Measurements from ENCODE around the gene GPBP1L1. TPM values are rescaled to one million over a fixed set of nuclear protein-coding genes. Genes with fewer than 3 reads are reported as not detected.
A peak's percentile ranks its signal among the peaks of the same experiment; 100 is the strongest.

GPBP1L1 gene
- total and polyA plus RNA-seq, 2 of the 13 experiments (the other 11 are each of a cell fraction or from before 2014, with no cell fraction given) = 45.9 to 86.1 TPM

DNA sequence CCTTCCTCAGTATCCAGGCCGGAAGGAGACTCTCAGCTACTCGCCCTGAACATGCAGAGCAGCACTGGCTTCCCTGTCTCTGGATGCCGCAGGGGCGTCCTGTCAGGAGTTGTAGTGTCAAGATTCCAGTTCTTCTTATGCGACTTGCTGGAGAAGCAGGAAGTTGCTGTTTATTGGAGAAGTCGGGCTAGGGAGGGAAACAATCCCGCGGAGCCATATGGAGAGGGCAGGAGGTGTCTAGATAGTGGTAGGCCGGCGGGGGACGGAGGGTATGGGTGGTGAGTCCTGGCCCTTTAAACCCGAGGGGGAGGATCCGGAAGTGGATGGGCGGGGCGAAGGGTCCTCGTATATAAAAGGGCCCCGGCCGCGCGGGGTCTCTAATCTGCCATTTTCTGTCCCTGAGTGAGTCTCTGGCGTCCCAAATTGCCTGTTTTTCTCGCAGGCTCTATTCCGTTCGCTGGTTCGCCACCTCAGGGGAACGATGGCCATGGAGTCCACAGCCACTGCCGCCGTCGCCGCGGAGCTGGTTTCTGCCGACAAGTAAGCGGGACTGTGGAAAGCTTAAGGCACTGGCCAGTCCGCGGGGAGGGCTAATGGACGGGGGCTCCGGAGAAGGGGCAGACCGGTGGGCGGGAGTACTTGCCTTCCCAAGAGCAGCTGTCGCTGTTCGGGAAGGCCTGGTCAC, 102.5 kb downstream of the GPBP1L1 start, which contains the start of gene NASP (continued):
- TF ChIP-seq SATB2 (CRISPR knock-in tag; IDR thresholded peaks at IDR 0.05) (0 out of 2 replicates have a peak, but pooled peaks have one; percentile 27), HOXA5 (CRISPR knock-in tag; IDR thresholded peaks at IDR 0.05) (no peak; the same call in 1 of the 2 replicates), ATF7 (IDR thresholded peaks at IDR 0.05) (no peak), ATF7 (CRISPR knock-in tag; IDR thresholded peaks at IDR 0.05) (no peak), RORA (CRISPR knock-in tag; IDR thresholded peaks at IDR 0.05) (no peak), BRF2 (CRISPR knock-in tag; IDR thresholded peaks at IDR 0.05) (no peak), PHF20 (CRISPR knock-in tag; IDR thresholded peaks at IDR 0.05) (peak; percentile 44; the same call in 1 of the 2 replicates), SMAD1 (CRISPR knock-in tag; IDR thresholded peaks at IDR 0.05; ENCODE audit: borderline replicate concordance, low read depth) (no peak; the same call in 1 of the 2 replicates), KMT2B (CRISPR knock-in tag; IDR thresholded peaks at IDR 0.05) (no peak; the same call in none of the 2 replicates), ZNF850 (CRISPR knock-in tag; conservative IDR thresholded peaks at IDR 0.05) (no peak), ZNF232 (CRISPR knock-in tag; IDR thresholded peaks at IDR 0.05; ENCODE audit: borderline replicate concordance) (no peak), PHF5A (CRISPR knock-in tag; IDR thresholded peaks at IDR 0.05; ENCODE audit: low read depth, unreplicated experiment) (no peak), ATF7-NPFF (CRISPR knock-in tag; IDR thresholded peaks at IDR 0.05; ENCODE audit: low read depth) (0 out of 2 replicates have a peak, but pooled peaks have one; percentile 59), KMT2A (CRISPR knock-in tag; IDR thresholded peaks at IDR 0.05) (peak; percentile 28; the same call in 1 of the 2 replicates), TEAD2 (CRISPR knock-in tag; IDR thresholded peaks at IDR 0.05) (no peak)
- TF ChIP-seq, protein P1, sequence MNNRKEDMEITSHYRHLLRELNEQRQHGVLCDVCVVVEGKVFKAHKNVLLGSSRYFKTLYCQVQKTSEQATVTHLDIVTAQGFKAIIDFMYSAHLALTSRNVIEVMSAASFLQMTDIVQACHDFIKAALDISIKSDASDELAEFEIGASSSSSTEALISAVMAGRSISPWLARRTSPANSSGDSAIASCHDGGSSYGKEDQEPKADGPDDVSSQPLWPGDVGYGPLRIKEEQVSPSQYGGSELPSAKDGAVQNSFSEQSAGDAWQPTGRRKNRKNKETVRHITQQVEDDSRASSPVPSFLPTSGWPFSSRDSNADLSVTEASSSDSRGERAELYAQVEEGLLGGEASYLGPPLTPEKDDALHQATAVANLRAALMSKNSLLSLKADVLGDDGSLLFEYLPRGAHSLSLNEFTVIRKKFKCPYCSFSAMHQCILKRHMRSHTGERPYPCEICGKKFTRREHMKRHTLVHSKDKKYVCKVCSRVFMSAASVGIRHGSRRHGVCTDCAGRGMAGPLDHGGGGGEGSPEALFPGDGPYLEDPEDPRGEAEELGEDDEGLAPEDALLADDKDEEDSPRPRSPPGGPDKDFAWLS (CRISPR knock-in tag; IDR thresholded peaks at IDR 0.05; ENCODE audit: borderline replicate concordance) = no peak
- TF ChIP-seq, protein P2, sequence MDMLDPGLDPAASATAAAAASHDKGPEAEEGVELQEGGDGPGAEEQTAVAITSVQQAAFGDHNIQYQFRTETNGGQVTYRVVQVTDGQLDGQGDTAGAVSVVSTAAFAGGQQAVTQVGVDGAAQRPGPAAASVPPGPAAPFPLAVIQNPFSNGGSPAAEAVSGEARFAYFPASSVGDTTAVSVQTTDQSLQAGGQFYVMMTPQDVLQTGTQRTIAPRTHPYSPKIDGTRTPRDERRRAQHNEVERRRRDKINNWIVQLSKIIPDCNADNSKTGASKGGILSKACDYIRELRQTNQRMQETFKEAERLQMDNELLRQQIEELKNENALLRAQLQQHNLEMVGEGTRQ (IDR thresholded peaks at IDR 0.05; ENCODE audit: low read depth, low read length) = no peak
- TF ChIP-seq, protein P2 (CRISPR knock-in tag; IDR thresholded peaks at IDR 0.05; ENCODE audit: borderline replicate concordance) = no peak
- TF ChIP-seq, protein P3, sequence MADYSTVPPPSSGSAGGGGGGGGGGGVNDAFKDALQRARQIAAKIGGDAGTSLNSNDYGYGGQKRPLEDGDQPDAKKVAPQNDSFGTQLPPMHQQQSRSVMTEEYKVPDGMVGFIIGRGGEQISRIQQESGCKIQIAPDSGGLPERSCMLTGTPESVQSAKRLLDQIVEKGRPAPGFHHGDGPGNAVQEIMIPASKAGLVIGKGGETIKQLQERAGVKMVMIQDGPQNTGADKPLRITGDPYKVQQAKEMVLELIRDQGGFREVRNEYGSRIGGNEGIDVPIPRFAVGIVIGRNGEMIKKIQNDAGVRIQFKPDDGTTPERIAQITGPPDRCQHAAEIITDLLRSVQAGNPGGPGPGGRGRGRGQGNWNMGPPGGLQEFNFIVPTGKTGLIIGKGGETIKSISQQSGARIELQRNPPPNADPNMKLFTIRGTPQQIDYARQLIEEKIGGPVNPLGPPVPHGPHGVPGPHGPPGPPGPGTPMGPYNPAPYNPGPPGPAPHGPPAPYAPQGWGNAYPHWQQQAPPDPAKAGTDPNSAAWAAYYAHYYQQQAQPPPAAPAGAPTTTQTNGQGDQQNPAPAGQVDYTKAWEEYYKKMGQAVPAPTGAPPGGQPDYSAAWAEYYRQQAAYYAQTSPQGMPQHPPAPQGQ (CRISPR knock-in tag; IDR thresholded peaks at IDR 0.05; ENCODE audit: borderline replicate concordance) = no peak
- TF ChIP-seq, protein P4, sequence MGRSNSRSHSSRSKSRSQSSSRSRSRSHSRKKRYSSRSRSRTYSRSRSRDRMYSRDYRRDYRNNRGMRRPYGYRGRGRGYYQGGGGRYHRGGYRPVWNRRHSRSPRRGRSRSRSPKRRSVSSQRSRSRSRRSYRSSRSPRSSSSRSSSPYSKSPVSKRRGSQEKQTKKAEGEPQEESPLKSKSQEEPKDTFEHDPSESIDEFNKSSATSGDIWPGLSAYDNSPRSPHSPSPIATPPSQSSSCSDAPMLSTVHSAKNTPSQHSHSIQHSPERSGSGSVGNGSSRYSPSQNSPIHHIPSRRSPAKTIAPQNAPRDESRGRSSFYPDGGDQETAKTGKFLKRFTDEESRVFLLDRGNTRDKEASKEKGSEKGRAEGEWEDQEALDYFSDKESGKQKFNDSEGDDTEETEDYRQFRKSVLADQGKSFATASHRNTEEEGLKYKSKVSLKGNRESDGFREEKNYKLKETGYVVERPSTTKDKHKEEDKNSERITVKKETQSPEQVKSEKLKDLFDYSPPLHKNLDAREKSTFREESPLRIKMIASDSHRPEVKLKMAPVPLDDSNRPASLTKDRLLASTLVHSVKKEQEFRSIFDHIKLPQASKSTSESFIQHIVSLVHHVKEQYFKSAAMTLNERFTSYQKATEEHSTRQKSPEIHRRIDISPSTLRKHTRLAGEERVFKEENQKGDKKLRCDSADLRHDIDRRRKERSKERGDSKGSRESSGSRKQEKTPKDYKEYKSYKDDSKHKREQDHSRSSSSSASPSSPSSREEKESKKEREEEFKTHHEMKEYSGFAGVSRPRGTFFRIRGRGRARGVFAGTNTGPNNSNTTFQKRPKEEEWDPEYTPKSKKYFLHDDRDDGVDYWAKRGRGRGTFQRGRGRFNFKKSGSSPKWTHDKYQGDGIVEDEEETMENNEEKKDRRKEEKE (IDR thresholded peaks at IDR 0.05) = no peak
